Measurements from ENCODE around the gene ZNHIT2. TPM values are rescaled to one million over a fixed set of nuclear protein-coding genes. Genes with fewer than 3 reads are reported as not detected.

ZNHIT2 gene
- total and polyA plus RNA-seq, 2 of the 13 experiments (the other 11 are each of a cell fraction or from before 2014, with no cell fraction given): 1.1 to 6.5 TPM

- TF ChIP-seq ZBTB2 (CRISPR knock-in tag; IDR thresholded peaks at IDR 0.05; ENCODE audit: low read depth) (peak; percentile 83), ZBTB43 (CRISPR knock-in tag; conservative IDR thresholded peaks at IDR 0.05) (peak; percentile 29; the same call in 1 of the 2 replicates), HMGXB4 (CRISPR knock-in tag; IDR thresholded peaks at IDR 0.05; ENCODE audit: borderline replicate concordance in 1 of 2, low read depth in 1 of 2) (peak; percentile 84 to 87), ZFP36L2 (CRISPR knock-in tag; IDR thresholded peaks at IDR 0.05) (no peak), ZBTB3 (CRISPR knock-in tag; IDR thresholded peaks at IDR 0.05; ENCODE audit: borderline replicate concordance, low read depth) (peak; percentile 20; the same call in 1 of the 2 replicates), ZNF713 (CRISPR knock-in tag; IDR thresholded peaks at IDR 0.05) (0 out of 2 replicates have a peak, but pooled peaks have one; percentile 76), PRDM15 (CRISPR knock-in tag; IDR thresholded peaks at IDR 0.05) (no peak), ZFP1 (CRISPR knock-in tag; IDR thresholded peaks at IDR 0.05) (peak; percentile 67; the same call in 1 of the 2 replicates), ZNF652 (CRISPR knock-in tag; IDR thresholded peaks at IDR 0.05; ENCODE audit: borderline replicate concordance, low read depth) (no peak), NR2C2 (CRISPR knock-in tag; IDR thresholded peaks at IDR 0.05; ENCODE audit: borderline replicate concordance) (peak; percentile 93), GATAD1 (CRISPR knock-in tag; IDR thresholded peaks at IDR 0.05) (peak; percentile 97), ZNF354B (CRISPR knock-in tag; IDR thresholded peaks at IDR 0.05) (no peak), ZNF773 (CRISPR knock-in tag; IDR thresholded peaks at IDR 0.05; ENCODE audit: borderline replicate concordance) (no peak), DPF2 (CRISPR knock-in tag; IDR thresholded peaks at IDR 0.05; ENCODE audit: borderline replicate concordance, low read depth) (no peak), JUND (CRISPR knock-in tag; IDR thresholded peaks at IDR 0.05) (no peak), ZNF564 (CRISPR knock-in tag; IDR thresholded peaks at IDR 0.05) (0 out of 2 replicates have a peak, but pooled peaks have one; percentile 41), STAT6 (CRISPR knock-in tag; IDR thresholded peaks at IDR 0.05; ENCODE audit: borderline replicate concordance) (peak; percentile 82; the same call in 1 of the 2 replicates)
Measured at GRCh38 chr11:65121865-65122696, 4.6 kb upstream of the ZNHIT2 start, which contains the start of the genes FAU and MRPL49 (continued).
